ENCODE data around the gene PLBD2.

The PLBD2 gene

GRCh38 chr12:113414519-113415038 lies 56.2 kb downstream of the PLBD2 start:
- no peak overlapping the region for H3K4me3 ChIP-seq (replicated peaks in 1 of 2; ENCODE audit: low read depth in 2 of 2, low read length in 2 of 2)
- no peak for DNase-seq (ENCODE audit: low read depth in 2 of 2)
- TF ChIP-seq CTCF (IDR thresholded peaks at IDR 0.05; ENCODE audit: low read depth, low read length), result no peak

GRCh38 chr12:113416091-113416754 lies 57.8 kb downstream of the PLBD2 start:
- H3K4me3 ChIP-seq (replicated peaks in 1 of 2; ENCODE audit: low read depth in 2 of 2, low read length in 2 of 2), result no peak overlapping the region
- DNase-seq (ENCODE audit: low read depth in 2 of 2), result no peak
- no peak for TF ChIP-seq CTCF (IDR thresholded peaks at IDR 0.05; ENCODE audit: low read depth, low read length)

DNA sequence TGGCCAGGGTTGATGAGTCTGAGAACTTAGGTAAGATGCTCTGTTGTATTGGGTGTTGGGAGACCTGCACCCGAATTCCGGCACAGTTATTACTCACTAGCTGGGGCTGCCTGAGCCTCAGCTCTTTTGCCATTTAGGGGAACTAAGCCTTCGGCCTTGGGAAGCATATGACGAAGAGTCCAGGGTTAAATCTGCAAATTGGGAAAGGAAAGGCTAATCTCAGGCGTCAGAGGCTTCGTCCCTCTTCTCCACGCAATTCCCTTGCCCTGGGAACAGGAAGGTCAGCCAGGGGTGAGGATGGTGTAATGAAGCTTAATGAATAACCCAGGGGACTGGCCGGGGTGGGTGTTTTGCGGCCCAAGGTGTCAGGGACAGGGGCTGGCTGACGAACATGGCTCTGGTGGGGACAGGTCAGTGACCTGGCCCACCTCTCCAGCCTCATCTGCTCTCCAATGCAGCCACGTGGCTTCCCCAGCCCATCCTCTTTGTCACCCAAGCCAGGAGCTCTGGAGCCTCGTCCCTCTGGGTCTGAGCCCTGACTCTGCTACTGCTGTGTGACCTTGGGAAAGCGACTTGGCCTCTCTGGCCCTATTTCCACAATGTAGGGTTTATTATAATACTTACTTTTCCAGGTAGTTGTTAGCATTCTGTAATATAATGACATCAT lies 60.0 kb downstream of the PLBD2 start:
- DNase-seq (ENCODE audit: low read depth in 2 of 2), result peak; percentile 26 to 79
- no peak overlapping the region for H3K4me3 ChIP-seq (replicated peaks in 1 of 2; ENCODE audit: low read depth in 2 of 2, low read length in 2 of 2)
- no peak for TF ChIP-seq CTCF (IDR thresholded peaks at IDR 0.05; ENCODE audit: low read depth, low read length)

GRCh38 chr12:113420996-113421595 lies 62.7 kb downstream of the PLBD2 start:
- DNase-seq (ENCODE audit: low read depth in 2 of 2), result no peak
- TF ChIP-seq CTCF (IDR thresholded peaks at IDR 0.05; ENCODE audit: low read depth, low read length), result no peak
- no peak overlapping the region for H3K4me3 ChIP-seq (replicated peaks in 1 of 2; ENCODE audit: low read depth in 2 of 2, low read length in 2 of 2)

DNA sequence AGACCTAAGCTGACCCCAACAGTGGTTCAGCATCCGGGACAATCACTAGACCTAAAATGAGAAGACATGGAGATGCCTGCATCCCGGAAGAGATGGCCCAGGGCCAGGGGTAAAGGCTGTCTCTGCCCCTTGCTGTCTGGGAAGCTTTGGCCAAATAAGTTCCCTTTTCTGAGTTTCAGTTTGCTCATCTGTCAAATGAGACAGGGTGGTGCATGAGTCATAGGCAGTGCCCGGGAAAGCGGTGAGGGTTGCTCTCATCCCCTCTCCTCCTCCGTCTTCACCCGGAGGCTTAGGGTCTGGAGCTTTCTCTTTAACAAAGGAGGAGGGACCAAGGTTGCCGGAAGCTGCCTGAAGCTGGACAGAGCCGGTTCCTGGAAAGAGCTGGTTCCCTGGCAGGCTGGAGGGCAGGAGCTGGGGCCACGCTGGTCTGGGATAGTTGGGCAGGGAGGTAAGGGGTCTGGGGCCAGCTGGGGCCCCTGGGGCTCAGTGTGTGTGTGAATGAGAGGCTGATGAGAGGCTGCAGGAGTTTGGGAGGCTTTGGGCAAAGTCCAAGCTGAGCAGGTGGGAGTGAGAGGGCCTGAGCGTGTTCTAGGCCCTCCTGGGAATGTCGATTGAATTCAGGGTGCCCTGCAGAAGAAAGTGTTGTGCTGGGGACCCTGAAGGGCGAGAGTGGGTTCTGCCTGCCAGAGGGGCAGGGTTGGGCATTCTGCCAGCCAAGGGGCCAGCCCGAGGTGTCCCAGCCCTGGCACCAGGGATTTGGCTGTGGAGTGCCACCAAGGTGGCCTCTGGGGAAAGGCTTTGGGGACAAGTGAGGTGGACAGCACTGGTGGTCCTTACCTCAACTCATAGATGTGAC lies 63.9 kb downstream of the PLBD2 start, which contains the start of gene SDSL:
Gene SDSL (plus strand): TSS at position 351 of the 856 bp plus-strand sequence. CDS start 5,603 bp downstream, outside the sequence.
- DNase-seq (ENCODE audit: low read depth in 2 of 2), result peak; percentile 82 to 87
- TF ChIP-seq CTCF (IDR thresholded peaks at IDR 0.05; ENCODE audit: low read depth, low read length), result no peak
- peak within 1 kb of the TSS; percentile 69 to 72 for H3K4me3 ChIP-seq (replicated peaks in 1 of 2; ENCODE audit: low read depth in 2 of 2, low read length in 2 of 2)

Data from cardiac fibroblast (primary cell).